22Rv1 (cell line): ENCODE results near the gene ATP2A3.

Experiments
- ZFX ChIP-seq: fragments of 450-650 bp; IDR thresholded peaks from 2 replicates; pipeline ENCODE4 v1.6.1; 2017; ENCODE audit warnings: antibody characterized with exemption, borderline replicate concordance
- TF ChIP-seq, protein P1 (sequence below): fragments of 450-650 bp; IDR thresholded peaks from 2 replicates; pipeline ENCODE4 v1.5.1; 2017; ENCODE audit warnings: mild to moderate bottlenecking

GRCh38 chr17:3935825-3936355 is 28.3 kb downstream of the ATP2A3 start:
- TF ChIP-seq, protein P1, sequence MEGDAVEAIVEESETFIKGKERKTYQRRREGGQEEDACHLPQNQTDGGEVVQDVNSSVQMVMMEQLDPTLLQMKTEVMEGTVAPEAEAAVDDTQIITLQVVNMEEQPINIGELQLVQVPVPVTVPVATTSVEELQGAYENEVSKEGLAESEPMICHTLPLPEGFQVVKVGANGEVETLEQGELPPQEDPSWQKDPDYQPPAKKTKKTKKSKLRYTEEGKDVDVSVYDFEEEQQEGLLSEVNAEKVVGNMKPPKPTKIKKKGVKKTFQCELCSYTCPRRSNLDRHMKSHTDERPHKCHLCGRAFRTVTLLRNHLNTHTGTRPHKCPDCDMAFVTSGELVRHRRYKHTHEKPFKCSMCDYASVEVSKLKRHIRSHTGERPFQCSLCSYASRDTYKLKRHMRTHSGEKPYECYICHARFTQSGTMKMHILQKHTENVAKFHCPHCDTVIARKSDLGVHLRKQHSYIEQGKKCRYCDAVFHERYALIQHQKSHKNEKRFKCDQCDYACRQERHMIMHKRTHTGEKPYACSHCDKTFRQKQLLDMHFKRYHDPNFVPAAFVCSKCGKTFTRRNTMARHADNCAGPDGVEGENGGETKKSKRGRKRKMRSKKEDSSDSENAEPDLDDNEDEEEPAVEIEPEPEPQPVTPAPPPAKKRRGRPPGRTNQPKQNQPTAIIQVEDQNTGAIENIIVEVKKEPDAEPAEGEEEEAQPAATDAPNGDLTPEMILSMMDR = no peak
- TF ChIP-seq ZFX = no peak
